HL-60 (cell line): Measurements from ENCODE around the gene ADGRG6.

Experiments used
- DNase-seq, 2 experiments: peaks; one replicate each; pipeline ENCODE4 v3.0.0-alpha.2; 2010 to 2020; ENCODE audit warnings: low read depth in 1 of 2, low spot score in 1 of 2
- H3K27ac ChIP-seq: fragments of 250-450 bp; sonication (Bioruptor Pico); replicated peaks from 2 replicates; pipeline ENCODE4 v1.5.1; 2020; ENCODE audit warnings: mild to moderate bottlenecking, moderate library complexity
- H3K27me3 ChIP-seq: fragments of 250-450 bp; sonication (Bioruptor Pico); 2 replicates; pipeline ENCODE4 v1.5.1; 2021; ENCODE audit warnings: mild to moderate bottlenecking, moderate library complexity; ENCODE audit not compliant: insufficient read depth, poor library complexity, severe bottlenecking
- H3K4me3 ChIP-seq: replicated peaks from 2 replicates; pipeline ENCODE4 v1.5.1; 2011; ENCODE audit warnings: mild to moderate bottlenecking, control low read depth, low read length; ENCODE audit not compliant: insufficient read depth
- CTCF ChIP-seq: IDR thresholded peaks from one replicate; pipeline ENCODE4 v1.5.1; 2011; ENCODE audit warnings: low read length, control low read depth, inconsistent platforms; ENCODE audit not compliant: insufficient read depth
- GABPA ChIP-seq: IDR thresholded peaks from 2 replicates; pipeline ENCODE4 v1.6.1; 2012; ENCODE audit warnings: low read depth
- POLR2AphosphoS5 ChIP-seq: IDR thresholded peaks from 2 replicates; pipeline ENCODE4 v1.6.1; 2012; ENCODE audit warnings: low read depth
- REST ChIP-seq: IDR thresholded peaks from 2 replicates; pipeline ENCODE4 v1.6.1; 2012; ENCODE audit warnings: low read depth; ENCODE audit not compliant: insufficient replicate concordance
- SPI1 ChIP-seq: IDR thresholded peaks from 2 replicates; pipeline ENCODE4 v1.6.1; 2012; ENCODE audit warnings: low read depth, mild to moderate bottlenecking, borderline replicate concordance

ADGRG6 gene

GRCh38 chr6:142455957-142456589 is 154.3 kb downstream of the ADGRG6 start:
- TF ChIP-seq CTCF (no peak), GABPA (no peak), POLR2AphosphoS5 (no peak), SPI1 (no peak), REST (no peak)
- Histone ChIP-seq H3K27ac (no peak overlapping the region), H3K27me3 (no peaks in the 10 kb centered on the region), H3K4me3 (no peak overlapping the region)
- DNase-seq = no peak

- no peak for TF ChIP-seq POLR2AphosphoS5
- no peak for TF ChIP-seq GABPA
- no peak for TF ChIP-seq CTCF
- no peak for TF ChIP-seq REST
- no peak for TF ChIP-seq SPI1
- Histone ChIP-seq H3K4me3 (no peak overlapping the region), H3K27me3 (no peaks in the 10 kb centered on the region), H3K27ac (no peak overlapping the region)
- DNase-seq = no peak
Observed at GRCh38 chr6:142457638-142458406, 156.0 kb downstream of the ADGRG6 start.

GRCh38 chr6:142458836-142459235 is 157.0 kb downstream of the ADGRG6 start:
- DNase-seq = no peak
- TF ChIP-seq SPI1 (no peak), CTCF (no peak), GABPA (no peak), POLR2AphosphoS5 (no peak), REST (no peak)
- H3K27ac ChIP-seq = no peak overlapping the region
- H3K27me3 ChIP-seq = no peaks in the 10 kb centered on the region
- no peak overlapping the region for H3K4me3 ChIP-seq
